Stimulated activated CD8-positive, alpha-beta memory T cell treated with anti-CD3 and anti-CD28 coated beads, Interleukin-7, amount 100 ng/mL, for 48 hours (primary cell): ENCODE data around the gene RGS19.

Experiments used
- DNase-seq, 2 donors: peaks; one replicate each; pipeline ENCODE4 v3.0.0-alpha.2; 2020; ENCODE audit warnings: low read depth in 1 of 2; ENCODE audit errors: extremely low read depth in 1 of 2

The RGS19 gene

DNA sequence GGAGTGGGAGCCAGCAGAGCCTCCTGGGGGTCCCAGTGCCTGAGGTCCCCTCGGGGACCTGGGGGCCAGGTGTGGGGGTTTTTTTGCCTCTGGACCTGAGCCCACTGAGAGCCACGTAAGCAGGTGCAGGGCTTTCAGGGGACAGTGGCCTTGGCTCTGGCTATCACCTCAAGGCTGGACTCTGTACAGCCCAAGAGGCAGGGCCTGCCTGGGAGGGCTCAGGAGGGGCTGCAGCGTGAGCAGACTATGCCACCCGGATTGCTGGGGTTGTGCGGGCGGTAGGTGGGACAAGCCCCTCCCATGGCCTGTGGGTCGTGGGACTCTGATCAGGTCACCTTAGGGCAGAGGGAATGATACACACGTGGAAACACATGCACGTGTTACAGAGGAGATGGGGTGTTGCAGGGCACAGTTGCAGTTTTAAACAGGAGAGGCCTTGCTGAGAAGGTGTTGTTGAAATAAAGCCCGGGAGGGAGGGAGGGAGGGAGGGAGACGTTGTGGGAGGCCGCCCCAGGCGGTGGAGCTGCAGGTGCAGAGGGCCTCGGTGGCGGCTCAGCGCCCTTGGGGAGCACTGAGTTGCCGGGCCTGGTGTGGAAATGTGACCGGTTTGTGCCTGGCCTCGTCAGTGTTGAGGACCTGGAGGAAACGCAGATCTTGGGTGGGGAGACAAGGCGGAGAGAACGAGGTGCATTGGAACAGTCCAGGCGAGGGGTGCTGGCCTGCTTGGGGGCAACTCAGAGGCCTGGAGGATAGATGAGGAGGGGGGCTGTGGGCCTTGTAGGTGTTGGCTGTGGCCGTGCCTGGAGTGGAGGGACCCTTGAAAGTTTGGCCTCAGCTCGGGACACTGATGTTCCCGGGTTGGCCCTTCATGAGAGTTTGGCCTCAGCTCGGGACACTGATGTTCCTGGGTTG, 14.0 kb downstream of the RGS19 start:
- DNase-seq, result no peak

DNA sequence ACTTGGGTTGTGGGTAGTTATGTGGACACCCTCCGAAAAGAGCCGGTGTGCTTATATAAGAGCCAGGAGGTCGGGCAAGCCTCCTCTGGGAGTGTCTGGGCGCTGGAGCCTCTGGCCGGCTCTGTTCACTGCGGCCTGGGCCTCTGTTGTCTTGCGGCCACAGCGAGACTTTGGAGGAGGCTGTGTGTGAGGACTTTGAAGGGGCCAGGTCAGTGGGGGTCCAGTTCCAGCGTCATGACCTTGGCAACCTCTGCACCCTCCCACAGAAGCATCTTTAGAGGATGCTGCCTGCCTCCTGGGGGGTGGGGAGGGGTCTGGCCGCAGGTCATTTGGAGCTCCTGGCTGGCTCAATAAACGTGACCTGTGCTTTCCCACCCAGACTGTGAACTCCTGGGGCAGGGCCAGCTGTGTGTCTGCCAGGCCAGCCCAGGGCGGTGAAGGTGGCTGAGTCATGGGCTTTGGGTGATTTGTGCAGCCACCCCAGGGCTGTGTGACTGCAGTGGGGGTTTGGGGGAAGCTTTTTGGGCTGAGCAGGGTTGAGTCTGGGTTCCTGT, 15.1 kb downstream of the RGS19 start:
- DNase-seq, result no peak

DNA sequence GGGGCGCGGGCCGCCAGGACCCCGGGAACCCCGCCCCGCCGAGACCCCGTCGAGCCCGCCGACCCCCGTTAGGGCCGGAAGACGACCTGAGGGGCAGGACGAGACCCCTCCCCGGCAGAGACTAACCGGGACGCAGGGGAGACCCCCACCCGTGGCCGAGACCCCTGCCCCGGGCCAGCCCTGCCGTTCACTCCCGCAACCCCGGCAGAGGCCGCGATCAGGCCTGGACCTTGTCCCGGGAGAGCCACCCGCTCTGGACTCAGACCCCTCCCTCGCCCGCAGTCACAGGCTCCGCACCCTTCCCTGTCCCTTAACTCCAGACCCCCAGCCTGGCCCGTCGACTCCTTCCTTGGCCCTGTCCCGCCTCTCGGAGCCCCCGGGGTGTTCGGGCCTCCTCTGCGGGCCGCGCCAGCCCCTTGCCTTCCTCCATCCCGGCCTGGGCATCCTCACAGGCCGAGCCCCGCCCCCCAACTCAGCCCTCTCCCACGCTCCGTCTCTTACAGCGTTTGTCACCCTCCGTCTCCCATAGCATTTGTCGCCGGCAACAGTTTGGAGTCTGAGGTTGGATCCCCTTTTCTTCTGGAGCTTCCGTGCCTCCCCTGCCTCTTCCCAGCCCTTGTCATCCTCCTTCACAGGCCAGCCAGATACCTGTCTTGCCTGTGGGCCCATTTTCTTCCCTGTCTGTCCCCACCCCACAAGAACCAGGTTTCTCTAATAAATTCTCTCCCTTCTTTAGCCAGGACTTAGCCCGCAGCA, 15.8 kb downstream of the RGS19 start:
- peak in 1 of 2 donors; percentile 25 for DNase-seq

DNA sequence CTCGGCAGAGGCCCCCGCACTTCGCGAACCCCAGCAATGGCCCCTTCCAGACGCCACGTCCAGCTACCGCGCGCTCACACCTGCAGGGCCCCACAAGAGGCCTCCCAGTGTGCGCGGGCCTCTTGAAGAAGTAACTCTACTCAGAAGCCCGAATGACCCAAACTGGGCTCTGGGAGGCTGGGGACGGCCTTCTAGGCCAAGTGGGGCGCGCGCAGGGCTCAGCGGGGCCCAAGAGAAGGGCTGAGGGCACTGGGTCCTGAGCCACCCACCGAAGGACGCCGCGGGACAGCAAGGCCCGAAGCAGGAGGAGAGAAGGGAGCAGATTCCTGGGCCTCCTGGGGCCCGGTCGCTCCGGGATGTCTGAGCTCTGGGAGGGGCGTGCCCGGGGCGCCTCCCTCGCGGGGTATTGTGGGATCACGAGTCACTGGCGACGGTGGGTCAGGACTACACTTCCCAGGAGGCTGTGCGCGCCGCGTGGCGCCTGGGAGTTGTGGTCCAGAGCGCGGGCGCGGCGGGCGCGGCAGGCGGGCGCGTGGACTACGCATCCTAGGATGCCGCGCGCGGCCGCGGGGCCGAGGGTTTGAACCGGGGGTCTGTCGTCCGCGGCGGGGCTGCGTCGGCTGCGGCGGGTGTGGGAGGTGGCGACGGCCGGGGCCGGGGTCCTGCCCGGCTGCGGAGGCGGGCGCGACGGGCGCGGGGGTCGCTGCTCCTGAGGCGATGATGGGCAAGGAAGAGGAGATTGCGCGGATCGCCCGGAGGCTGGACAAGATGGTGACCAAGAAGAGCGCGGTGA, 16.5 kb downstream of the RGS19 start, which contains the start of gene TCEA2:
Gene TCEA2, plus strand, starts transcription at position 603 of the 793 bp plus-strand sequence. Its CDS starts 115 bp downstream, at position 718.
- DNase-seq, result peak; percentile 91 to 94

DNA sequence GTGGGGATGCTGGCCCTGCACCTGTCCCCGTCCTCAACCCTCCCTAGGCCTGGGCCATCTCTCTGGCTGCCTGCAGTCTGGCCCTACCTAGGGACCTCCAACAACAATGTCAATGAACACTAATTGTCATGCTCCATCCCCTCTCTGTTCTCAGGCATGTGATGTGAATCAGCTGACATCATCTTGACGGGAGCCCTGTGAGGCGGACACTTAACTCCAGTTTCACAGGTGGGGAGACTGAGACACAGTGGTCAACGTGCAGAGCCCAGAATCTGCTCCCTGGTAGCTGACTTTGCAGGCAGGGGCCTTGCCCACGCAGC, 17.1 kb downstream of the RGS19 start:
- DNase-seq, result no peak

DNA sequence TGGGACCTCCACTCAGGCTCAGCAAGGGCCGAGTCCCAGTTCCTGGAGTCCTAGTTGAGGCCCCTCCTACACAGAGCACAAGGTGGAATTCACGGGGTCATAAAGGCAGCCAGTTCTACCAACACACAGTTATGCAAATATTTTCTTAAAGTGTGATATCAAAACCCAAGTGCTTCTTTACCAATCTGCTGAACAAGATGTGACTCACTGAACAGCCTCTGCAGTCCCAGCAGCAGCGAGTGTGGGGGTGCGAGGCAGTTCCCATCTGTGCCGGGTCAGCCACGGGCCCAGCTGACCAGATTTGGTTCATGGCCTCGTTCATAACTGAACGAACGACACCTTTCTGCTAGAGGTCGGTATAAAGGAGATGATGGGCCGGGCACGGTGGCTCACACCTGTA, 20.8 kb downstream of the RGS19 start:
- no peak for DNase-seq

DNA sequence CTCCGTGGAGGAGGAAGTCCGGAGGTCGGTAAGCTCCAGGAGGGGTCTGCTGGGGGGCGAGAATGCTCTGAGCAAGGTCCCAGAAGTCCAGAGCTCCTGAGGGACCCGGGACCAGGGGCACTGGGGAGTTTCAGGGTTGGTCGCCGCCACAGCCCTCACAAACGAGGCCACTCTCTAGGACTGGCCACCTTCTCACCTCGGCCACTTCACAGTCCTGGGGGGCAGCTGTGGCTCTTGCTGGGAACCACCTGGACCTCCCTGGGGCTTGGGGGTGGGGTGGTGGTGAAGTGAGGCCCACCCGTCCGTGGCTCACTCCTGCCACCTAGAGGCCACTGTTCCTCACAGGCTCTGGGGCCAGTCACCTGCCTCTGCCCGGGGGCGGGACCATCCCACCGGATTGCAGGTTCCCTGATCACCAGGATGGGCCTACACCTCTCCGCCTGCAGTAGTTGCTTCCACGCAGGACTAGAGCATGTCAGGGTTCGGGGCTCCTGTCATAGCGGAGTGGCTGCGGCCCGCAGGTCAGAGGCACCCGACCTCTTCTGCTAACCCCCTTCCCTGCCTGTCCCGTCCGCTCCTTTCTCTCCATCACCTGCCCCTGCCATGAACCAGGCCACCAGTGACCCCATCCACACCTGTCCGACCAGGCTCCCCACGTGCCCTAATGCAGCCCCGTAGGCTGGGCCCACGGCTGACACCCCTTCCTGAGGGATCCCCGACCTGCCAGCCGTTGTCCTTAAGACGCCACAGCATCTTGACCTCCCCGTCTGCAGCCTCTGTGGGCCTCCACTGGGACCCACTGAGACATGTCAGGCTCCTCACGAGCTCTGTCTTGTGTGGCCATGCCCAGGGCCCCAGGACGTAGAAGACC, 21.5 kb downstream of the RGS19 start:
- peak; percentile 60 to 76 for DNase-seq

DNA sequence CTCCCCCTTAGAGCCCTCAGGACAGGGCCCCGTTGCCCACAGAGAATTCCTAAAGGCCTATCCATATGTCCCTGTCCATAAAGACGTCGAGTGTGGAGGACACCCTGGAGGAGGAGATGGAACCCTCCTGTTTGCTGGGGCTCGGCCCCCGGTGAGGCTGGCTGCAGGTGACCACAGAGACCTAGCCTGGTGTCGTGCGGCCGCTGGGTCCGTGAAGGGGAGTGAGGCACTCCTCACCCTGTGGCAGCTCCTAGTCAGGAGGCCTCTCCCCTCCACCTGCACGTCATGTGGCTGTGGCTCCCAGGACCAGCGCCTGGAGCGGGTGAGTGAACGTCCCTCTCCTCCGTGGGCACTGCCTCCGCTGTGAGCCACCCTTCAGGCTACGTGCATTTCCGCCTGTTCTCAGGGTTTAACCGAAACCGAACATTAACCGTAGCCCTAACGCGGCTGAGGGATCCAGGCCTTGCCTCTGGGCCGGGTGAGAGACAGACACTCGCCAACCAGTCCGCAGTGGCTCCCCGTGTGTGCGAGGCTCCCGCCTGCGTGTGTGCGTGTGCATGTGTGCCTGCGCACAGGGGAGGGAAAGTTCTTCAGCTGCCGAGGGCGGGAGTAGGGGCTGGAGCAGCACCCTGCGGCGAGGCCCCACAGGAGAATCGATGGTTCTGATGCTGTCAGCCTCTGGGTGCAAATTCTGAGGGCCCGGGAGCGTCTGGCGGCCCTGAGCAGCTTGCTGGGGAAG, 22.3 kb downstream of the RGS19 start:
- no peak for DNase-seq

DNA sequence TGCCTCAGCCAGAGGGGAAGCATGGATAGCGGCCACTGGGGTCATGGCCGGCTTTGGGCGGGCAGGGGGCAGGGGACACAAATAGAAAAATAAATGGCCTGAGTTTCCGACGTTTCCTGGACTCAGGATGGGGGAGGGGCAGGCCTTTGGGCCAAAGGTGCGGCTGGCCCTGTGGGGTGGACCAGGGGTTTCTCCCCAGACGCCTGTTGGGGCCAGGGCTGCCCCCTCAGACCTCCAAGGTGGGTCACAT, 22.8 kb downstream of the RGS19 start:
- no peak for DNase-seq

DNA sequence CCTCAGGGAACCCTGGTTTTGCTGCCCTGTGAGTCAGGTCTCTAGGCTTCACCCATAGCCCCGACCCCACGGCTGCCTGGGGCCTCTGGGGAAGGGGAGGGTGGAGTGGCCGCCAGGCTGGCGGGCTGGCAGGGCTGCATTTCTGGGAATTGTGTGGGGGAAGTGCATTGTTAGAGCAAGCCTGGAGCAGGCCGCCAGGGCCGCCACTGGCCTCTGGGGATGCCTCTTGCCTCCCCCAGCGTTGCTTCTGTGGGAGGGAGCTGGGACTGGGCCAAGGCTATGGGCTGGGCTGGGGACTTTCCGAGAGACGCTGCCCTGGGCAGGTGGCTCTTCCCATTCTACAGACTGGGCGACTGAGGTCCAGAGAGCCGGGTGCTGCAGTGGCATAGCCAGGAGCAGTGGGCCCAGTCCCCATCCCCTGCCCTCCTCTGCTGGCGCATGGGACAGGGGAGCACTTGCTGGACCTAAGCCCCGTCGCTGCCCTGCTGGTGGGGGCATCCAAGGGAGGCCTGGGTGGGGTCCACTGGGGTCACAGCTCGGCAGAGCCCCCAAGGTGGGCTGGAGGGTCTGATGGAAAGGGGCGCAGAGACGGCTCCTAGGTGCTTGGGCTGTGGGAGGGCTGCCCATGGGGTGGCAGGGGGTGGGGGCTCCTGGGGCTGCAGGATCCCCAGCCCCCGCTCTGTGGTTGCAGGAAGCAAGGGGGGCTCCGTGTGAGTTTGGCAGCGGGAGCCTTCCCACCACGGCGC, 23.3 kb downstream of the RGS19 start:
- no peak for DNase-seq

DNA sequence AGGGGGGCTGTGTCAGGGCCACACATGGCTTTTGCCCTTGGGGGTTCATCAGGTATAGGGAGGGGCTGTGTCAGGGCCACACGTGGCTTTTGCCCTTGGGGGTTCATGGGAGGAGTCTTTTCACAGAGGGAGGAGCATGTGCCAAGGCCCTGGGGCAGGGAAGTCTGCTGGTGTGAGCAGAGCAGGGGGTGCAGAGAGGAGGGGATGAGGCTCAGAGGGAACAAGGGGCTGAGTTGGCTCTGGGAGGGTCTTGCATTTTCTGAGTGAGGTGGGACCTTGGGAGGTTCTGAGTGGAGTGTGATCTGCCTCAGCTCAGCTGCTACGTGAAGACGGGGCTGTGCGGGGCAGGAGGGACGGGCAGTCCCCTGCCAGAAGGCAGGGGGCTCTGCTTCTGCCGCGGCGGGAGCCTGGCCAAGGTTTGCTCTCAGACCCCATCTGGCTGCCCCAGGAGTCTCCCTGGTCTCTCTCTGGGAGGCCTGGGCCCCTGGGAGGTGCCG, 23.9 kb downstream of the RGS19 start:
- DNase-seq, result no peak

DNA sequence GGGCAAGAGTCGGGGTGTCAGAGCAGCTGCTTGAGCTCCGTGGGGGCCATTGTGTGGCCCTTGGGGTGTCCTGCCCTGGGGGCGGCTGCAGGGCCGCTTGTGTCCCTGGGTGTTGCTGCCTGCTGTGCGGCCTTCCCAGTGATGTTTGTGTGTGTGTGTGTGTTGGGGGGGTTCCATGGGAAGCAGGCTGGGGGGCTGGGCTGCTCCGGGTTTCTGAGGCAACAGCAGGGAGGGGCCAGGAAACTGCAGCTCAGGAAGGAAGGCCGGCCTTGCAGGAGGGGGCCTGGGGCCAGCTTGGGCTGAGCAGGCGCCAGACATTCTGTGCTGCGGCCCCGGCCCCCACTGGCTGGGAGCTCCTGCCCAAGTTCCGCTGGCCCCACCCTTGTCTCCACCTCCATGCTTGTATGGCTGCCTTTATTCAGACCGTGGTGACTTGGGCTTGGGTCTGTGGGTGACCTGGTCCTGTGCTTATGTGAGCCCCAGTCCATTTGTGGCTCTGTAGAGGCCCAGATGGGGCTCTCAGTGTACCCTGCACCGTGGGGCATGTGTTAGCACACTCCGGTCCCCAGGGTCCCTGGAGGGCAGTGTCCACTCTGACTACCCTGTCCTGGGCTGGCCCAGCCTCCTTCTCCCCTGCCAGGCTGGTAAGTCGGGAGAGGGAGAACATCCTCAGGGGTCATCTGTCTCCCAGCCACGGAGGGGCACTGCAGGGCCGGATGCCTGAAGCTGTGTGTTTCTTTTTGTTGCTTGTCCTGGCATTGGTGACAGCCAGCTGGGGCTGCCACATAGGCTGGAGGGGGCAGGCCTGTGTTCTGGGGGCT, 25.3 kb downstream of the RGS19 start:
- no peak for DNase-seq

DNA sequence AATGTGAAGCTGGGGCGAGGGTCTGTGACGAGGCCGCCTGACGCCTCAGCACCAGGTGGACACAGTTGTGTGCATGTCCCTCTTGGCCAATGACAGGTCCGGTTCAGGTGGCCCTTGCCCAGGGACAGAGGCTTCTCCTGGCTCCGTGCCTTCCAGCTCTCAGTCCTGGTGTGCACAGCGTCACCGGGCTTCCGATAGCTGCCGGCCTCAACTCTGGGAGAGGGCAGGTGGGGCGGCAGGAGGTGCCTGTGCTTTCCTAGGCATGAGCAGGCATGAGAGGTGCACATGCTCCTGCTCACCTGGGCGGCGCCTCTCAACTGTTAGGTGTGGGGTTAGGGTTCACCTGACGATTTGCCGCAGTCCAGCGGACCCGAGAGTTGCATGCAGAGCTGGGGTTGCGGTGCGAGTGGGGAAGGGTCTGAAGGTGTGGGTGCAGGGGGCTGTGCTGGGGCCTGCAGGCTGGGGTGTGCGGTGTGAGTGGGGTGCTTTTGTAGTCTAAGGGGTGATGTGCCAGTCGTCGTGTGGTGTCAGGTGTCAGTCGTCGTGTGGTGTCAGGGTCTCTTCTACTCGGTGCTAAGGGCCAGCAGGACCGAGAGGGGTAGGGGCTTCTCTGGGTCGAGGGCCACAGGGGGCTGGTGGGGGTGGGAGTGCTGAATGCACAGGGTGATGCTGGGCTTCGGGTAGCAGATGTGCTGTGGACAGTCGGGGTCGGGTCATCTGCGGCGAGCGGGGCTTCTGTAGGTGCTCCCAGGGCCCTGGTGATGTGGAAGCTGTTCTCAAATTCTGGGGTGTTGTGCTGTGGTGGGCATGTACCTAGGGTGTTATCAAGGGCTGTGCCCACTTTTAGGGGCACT, 26.1 kb downstream of the RGS19 start:
- no peak for DNase-seq

DNA sequence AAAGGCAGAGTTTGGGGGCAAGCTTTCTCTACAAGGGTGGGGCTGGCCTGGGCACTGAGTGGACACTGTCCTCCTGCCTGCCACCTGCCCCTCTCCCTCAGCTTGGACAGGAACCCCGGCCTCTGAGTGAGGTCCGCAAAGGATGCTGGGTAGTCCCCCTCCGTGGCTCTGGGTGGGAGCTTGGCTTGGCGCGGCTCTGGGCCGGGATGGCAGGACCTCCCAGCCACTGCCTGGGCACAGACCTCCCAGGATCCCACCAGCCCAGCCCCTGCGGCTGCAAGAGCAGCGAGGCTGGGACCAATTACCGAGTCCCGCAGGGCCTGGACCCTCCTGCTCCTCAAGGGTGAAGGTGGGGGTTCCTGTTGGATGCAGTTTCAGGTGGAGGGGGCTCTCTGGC, 27.0 kb downstream of the RGS19 start:
- no peak for DNase-seq

DNA sequence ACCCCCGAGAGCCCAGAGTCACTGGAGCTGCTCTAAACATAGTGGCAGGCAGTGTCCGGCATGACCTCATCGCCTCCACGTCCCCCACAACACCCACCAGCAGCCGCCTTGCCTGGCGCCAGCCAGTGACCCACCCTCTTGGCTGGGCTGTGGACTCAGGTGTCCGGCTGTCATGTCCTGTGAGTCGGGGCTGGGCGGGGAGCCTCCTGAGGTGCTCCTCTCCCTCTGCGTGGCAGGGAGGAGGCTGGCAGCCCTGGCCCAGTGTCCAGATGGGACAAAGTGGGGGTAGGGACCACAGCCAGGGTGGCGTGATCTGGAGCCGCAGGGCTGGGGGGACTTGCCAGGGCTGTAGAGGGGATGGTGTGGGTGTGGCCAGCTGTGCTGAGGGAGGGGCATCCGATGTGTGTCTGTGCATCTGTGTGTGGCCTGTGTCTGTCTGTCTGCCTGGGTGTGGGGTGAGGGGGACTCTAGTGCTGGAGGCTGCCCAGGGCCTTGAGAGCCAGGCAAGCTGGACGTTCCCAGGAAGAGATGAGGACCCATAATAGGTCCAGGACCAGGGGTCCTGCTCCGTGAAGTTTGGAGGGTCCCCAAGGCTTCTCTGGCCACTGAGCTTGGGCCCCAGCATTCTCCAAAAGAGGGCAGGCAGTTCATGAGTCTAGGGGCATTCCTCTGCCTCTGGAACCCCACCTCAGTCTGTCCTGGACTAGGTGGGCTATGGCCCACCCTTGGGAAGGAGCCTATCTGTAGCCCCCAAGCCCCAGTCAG, 27.6 kb downstream of the RGS19 start:
- DNase-seq, result no peak

DNA sequence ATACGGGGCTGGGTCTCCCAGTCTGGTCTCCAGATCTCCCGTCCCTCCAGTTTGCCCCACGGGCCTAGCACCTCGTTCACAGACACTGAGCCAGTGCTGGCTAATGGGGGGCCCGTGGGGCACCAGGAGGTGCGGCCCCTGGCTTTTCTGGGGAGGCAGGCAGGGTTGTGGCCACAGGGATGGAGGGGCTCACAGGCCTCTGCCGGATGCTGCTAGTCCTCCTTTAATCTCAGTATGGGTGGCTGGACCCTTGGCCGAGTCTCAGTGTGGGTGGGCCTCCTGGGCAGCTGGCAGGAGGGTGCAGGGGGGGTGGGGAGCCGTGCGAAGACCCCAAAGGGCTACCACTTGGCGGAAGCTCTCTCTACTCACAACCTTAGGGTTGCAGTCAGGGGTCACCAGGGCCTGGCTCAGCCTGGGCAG, 28.3 kb downstream of the RGS19 start:
- no peak for DNase-seq
